Brain microvascular endothelial cell (primary cell): ENCODE results near the gene LYZL2.
"Not testable (repeated sequence)": the region's sequence is repeated elsewhere in the genome, so short reads cannot be mapped to it uniquely, and the experiment has no call there.

ENCODE experiments used
- DNase-seq: peaks from one replicate; pipeline ENCODE4 v3.0.0-alpha.2; 2020
- H3K27ac ChIP-seq: fragments of 250-450 bp; sonication (Bioruptor Pico); 2 replicates; pipeline ENCODE4 v1.5.1; 2020; ENCODE audit warnings: mild to moderate bottlenecking, moderate library complexity
- H3K27me3 ChIP-seq: fragments of 250-450 bp; sonication (Bioruptor Pico); replicated peaks from 2 replicates; pipeline ENCODE4 v1.5.1; 2020; ENCODE audit warnings: mild to moderate bottlenecking
- H3K36me3 ChIP-seq: fragments of 250-450 bp; sonication (Bioruptor Pico); replicated peaks from 2 replicates; pipeline ENCODE4 v1.5.1; 2020; ENCODE audit warnings: mild to moderate bottlenecking
- H3K4me3 ChIP-seq: 2 replicates; pipeline ENCODE4 v1.5.1; 2011; ENCODE audit warnings: low read depth, mild to moderate bottlenecking, control low read depth, low read length, moderate library complexity
- CTCF ChIP-seq: IDR thresholded peaks from 2 replicates; pipeline ENCODE4 v1.5.1; 2011; ENCODE audit warnings: low read depth, mild to moderate bottlenecking, moderate library complexity, low read length, control low read depth, inconsistent platforms; ENCODE audit errors: missing control alignments
- in situ Hi-C: cut with HindIII; loops from 2 replicates; pipeline ENCODE4 v1.10.0; 2017; ENCODE audit warnings: low sequenced_read_pairs, low pct_ligation_motif_present

LYZL2 gene

GRCh38 chr10:30600005-30600404 lies 29.5 kb downstream of the LYZL2 start:
- DNase-seq, result no peak
- TF ChIP-seq CTCF, result no peak
- no peaks in the 10 kb centered on the region for H3K27me3 ChIP-seq
- H3K36me3 ChIP-seq, result no peaks in the 10 kb centered on the region
- in situ Hi-C loops, result no loop called here
- H3K27ac ChIP-seq, result no peak overlapping the region
- H3K4me3 ChIP-seq, result no peak overlapping the region

- no peak overlapping the region for H3K27ac ChIP-seq
- no peak for DNase-seq
- no peak overlapping the region for H3K4me3 ChIP-seq
- in situ Hi-C loops, result no loop called here
- peaks cover 4% of the 10 kb centered on the region for H3K27me3 ChIP-seq
- H3K36me3 ChIP-seq, result no peaks in the 10 kb centered on the region
- TF ChIP-seq CTCF, result no peak
Observed at GRCh38 chr10:30598105-30598776, 31.3 kb downstream of the LYZL2 start.

GRCh38 chr10:30597433-30597824 lies 32.1 kb downstream of the LYZL2 start:
- H3K36me3 ChIP-seq, DNase-seq, H3K4me3 ChIP-seq, in situ Hi-C loops, H3K27me3 ChIP-seq, H3K27ac ChIP-seq: not testable (repeated sequence)

GRCh38 chr10:30596493-30597432 lies 32.8 kb downstream of the LYZL2 start:
- in situ Hi-C loops, DNase-seq, H3K27me3 ChIP-seq, H3K4me3 ChIP-seq, H3K36me3 ChIP-seq, H3K27ac ChIP-seq: not testable (repeated sequence)

GRCh38 chr10:30596013-30596412 lies 33.5 kb downstream of the LYZL2 start:
- Histone ChIP-seq H3K27ac (no peak overlapping the region), H3K27me3 (peaks cover 4% of the 10 kb centered on the region), H3K36me3 (no peaks in the 10 kb centered on the region), H3K4me3 (no peak overlapping the region)
- DNase-seq, result no peak
- TF ChIP-seq CTCF, result no peak
- in situ Hi-C loops, result no loop called here

GRCh38 chr10:30594077-30594476 lies 35.5 kb downstream of the LYZL2 start:
- no peak overlapping the region for H3K27ac ChIP-seq
- in situ Hi-C loops, result no loop called here
- H3K4me3 ChIP-seq, result no peak overlapping the region
- no peak for TF ChIP-seq CTCF
- H3K27me3 ChIP-seq, result peaks cover 4% of the 10 kb centered on the region
- H3K36me3 ChIP-seq, result no peaks in the 10 kb centered on the region
- no peak for DNase-seq

- in situ Hi-C loops, result not testable (repeated sequence)
Observed at GRCh38 chr10:30592770-30593169, 36.8 kb downstream of the LYZL2 start.

More at GRCh38 chr10:30592770-30593169, 36.8 kb downstream of the LYZL2 start:
- not testable (repeated sequence) for H3K4me3 ChIP-seq, H3K36me3 ChIP-seq, DNase-seq, H3K27me3 ChIP-seq, H3K27ac ChIP-seq
